SK-N-SH treated with all-trans-retinoic acid at 6 μM for 48 hours (cell line): Measurements from ENCODE around the gene S100A1.

Experiments used
- TSHZ2 ChIP-seq: fragments of 250-450 bp; sonication (Bioruptor Pico); IDR thresholded peaks from 2 replicates; pipeline ENCODE4 v1.5.0; 2020; ENCODE audit warnings: mild to moderate bottlenecking, moderate library complexity
- ZFP3 ChIP-seq: fragments of 250-450 bp; sonication (Bioruptor Pico); IDR thresholded peaks from 2 replicates; pipeline ENCODE4 v1.5.0; 2020; ENCODE audit warnings: mild to moderate bottlenecking, moderate library complexity

DNA sequence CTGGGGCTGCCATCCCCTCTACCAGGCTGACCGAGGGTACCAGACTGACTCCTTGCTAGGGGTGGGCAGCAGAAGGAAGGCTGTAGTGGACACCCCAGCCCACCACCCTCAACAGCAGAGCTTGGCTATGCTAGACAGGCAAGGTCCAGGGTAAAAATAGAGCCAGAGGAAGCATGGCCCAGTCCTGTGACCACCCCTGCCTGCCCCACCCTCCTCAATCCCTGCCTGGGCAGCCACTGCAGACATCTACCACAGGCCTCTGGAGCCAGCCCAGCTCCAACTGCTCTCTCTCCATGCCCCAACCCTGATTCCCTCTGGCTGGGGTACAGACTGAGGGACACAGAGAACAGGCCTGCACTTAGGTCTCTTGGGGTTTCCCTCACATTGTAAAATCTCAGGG lies 1.7 kb downstream of the S100A1 start:
- TF ChIP-seq ZFP3 (CRISPR knock-in tag) (no peak), TSHZ2 (CRISPR knock-in tag) (no peak)
